Hepatic stellate cell (primary cell): ENCODE measurements around the gene PMCH.
A peak's percentile ranks its signal among the peaks of the same experiment; 100 is the strongest.
"Not testable (repeated sequence)": the region's sequence is repeated elsewhere in the genome, so short reads cannot be mapped to it uniquely, and the experiment has no call there.

Source experiments
- DNase-seq: peaks from one replicate; pipeline ENCODE4 v3.0.0; 2011; ENCODE audit warnings: low spot score

PMCH gene

GRCh38 chr12:102197789-102198188, at the start of gene PMCH:
TSS of gene PMCH (minus strand) at chr12:102197833. CDS start at chr12:102197770, 63 bp downstream.
- peak; percentile 4 for DNase-seq

DNA sequence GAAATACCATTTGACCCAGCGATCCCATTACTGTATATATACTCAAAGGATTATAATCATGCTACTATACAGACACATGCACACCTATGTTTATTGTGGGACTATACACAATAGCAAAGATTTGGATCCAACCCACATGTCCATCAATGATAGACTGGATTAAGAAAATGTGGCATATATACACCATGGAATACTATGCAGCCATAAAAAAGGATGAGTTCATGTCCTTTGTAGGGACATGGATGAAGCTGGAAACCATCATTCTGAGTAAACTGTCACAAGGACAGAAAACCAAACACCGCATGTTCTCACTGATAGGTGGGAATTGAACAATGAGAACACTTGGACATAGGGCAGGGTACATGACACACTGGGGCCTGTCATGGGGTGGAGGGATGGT, 43.2 kb upstream of the PMCH start:
- not testable (repeated sequence) for DNase-seq

- no peak for DNase-seq
These were observed 37.0 kb upstream of the PMCH start for GRCh38 chr12:102234599-102234998.

GRCh38 chr12:102232446-102232845, 34.8 kb upstream of the PMCH start:
- no peak for DNase-seq

- no peak for DNase-seq
These were observed 34.4 kb upstream of the PMCH start for GRCh38 chr12:102232036-102232435.

- DNase-seq, result no peak
These were observed 30.3 kb upstream of the PMCH start for GRCh38 chr12:102227954-102228353.

GRCh38 chr12:102220736-102221135, 23.1 kb upstream of the PMCH start:
- DNase-seq, result no peak

DNA sequence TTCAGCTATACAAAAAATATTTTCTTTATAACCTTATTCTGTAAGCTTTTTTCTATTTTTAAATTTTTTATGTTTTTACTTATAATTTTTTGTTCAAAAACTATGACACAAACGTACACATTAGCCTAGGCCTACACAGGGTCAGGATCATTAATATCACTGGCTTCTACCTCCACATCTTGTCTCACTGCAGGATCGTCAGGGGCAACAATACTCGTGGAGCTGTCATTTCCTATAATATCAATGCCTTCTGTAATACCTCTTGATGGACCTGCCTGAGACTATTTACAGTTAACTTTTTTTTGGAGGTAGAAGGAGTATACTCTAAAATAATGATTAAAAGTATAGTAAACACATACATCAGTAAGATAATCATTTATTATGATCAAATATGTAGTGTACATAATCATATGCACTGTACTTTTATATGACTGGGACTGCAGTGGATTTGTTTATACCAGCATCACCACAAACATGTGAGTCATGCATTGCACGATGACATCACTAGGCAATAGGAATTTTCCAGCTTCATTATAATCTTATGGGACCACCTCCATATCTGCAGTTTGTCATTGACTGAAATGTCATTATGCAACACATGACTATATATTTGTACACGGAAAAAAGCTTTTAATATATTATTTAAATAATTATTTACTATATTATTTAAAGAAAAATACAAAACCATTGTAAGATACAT, 18.5 kb upstream of the PMCH start:
- peak; percentile 8 for DNase-seq

DNA sequence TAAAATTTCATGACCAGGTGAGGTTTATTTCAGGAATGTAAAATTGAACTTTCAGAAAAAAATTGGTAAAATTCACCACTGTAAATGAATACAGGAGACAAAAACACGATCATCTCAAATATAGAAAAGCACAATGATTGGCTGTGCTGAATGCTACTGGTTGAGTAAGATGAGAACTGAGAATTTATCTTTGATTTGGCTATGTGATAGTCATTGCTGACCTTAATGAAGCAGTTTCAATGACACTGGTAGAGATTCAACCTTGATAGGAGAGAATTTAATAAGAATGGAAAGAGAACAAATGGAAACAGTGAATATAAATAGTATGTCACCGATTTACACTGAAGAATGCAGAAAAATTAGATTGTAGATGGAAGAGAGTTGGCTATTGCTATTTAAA, 6.4 kb upstream of the PMCH start:
- DNase-seq, result no peak

GRCh38 chr12:102202556-102202955, 4.9 kb upstream of the PMCH start:
- no peak for DNase-seq

- no peak for DNase-seq
These were observed 3.9 kb upstream of the PMCH start for GRCh38 chr12:102201436-102202061.

GRCh38 chr12:102195826-102196225, 1.8 kb downstream of the PMCH start:
- DNase-seq, result no peak

DNA sequence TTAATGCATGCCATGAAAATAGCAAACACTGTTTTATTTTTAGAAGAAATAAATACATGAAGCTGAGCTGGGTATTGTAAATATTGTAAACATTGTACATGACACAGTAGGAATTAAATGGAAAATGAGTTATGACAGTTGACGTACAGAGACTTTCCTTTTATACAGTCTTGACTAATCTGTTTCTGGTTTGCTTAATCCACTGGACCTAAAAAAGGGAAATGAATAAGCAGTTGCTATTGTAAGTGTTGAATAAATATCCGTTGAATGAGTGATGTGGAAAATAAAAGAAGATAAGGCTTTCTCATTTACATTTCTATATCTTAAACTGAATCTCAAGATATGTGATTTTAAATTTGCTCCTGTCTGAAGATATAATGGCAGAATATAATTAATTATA, 15.0 kb downstream of the PMCH start:
- DNase-seq, result no peak

DNA sequence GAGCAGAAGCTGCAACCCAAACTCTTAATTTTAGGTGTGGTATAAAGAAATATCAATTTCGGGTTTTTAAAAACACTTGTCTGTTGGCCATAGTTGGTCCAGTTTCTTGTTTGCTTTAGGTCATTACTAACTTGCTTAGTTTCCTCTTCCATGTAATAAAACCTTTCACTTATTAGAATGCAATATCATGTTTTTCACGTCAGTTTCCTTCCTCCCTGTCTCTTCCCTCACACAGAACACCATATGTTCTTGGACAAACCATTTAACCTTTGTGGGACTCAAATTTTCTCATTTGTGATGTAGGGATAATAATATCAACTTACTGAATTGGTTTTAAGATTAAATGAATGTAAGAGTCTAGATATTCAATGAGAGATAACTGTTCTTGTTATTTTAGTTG, 22.9 kb downstream of the PMCH start:
- DNase-seq, result no peak

DNA sequence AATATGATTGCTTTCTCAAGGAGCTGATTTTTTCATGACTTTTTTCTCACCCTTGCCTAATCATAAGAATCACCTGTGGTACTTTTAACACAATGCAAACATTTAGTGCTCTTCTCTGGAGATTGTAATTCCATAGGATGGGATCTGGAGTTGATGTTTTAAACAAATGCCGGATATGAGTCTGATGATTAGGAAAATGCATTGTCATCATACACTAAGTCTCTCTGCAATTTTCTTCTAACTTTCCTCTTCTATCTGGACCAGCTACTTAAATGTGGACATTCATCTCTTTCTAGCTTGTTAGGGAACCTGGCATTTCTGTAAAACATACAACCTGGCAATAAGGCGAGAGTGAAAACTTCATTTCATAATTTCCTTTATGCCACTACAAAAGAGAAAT, 23.5 kb downstream of the PMCH start:
- DNase-seq, result no peak

- DNase-seq, result peak; percentile 28
These were observed 25.2 kb downstream of the PMCH start for GRCh38 chr12:102172436-102172835.

GRCh38 chr12:102171951-102172350, 25.7 kb downstream of the PMCH start:
- no peak for DNase-seq

- DNase-seq, result no peak
These were observed 27.6 kb downstream of the PMCH start for GRCh38 chr12:102169922-102170621.

- DNase-seq, result no peak
These were observed 29.6 kb downstream of the PMCH start for GRCh38 chr12:102167821-102168604.

DNA sequence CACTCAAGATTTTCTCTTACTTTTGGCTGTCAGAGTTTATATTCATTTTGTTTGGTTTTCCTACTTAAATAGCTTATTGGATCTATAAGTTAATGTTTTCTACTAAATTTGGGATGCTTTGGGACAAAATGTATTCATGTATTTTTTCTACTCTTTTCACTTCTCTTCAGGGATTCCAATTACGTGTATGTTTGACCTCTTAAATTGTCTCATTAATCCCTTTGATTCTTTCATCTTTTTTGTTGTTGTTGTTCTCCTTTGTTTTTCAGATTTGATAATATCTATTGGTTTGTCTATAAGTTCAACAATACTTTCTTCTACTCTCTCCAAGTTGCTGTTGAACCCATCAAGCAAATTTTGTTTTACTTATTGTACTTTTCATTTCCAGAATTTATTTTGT, 34.2 kb downstream of the PMCH start:
- no peak for DNase-seq

DNA sequence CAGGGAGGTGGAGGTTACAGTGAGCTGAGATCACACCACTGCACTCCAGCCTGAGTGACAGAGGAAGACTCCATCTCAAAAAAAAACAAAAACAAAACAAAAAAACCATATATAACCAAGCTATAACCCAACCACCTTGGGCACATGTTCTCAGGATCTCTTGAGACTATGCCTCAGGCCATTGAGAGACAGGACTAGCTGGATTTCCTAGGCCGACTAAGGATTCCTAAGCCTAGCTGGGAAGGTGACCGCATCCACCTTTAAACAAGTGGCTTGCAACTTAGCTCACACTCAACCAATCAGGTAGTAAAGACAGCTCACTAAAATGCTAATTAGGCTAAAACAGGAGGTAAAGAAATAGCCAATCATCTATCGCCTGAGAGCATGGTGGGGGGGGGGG, 42.4 kb downstream of the PMCH start:
- not testable (repeated sequence) for DNase-seq

DNA sequence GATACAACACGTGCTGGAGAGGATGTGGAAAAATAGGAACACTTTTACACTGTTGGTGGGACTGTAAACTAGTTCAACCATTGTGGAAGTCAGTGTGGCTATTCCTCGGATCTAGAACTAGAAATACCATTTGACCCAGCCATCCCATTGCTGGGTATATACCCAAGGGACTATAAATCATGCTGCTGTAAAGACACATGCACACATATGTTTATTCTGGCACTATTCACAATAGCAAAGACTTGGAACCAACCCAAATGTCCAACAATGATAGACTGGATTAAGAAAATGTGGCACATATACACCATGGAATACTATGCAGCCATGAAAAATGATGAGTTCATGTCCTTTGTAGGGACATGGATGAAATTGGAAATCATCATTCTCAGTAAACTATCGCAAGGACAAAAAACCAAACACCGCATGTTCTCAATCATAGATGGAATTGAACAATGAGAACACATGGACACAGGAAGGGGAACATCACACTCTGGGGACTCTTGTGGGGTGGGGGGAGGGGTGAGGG, 50.5 kb downstream of the PMCH start:
- DNase-seq, result not testable (repeated sequence)
